Thyroid gland (tissue), 4 donors: ENCODE measurements around the gene HBM.

Experiments used
- POLR2A ChIP-seq, 2 donors: fragments of 450-650 bp; IDR thresholded peaks; one replicate each; pipeline ENCODE4 v1.6.1; 2017; ENCODE audit warnings: antibody characterized with exemption in 2 of 2, mild to moderate bottlenecking in 2 of 2, moderate library complexity in 1 of 2
- TF ChIP-seq, protein P1 (sequence below), 6 experiments: fragments of 200-600 bp in 3 of 6; fragments of 450-650 bp in 3 of 6; sonication (generic) in 3 of 6; IDR thresholded peaks; one replicate each; pipeline ENCODE4 v1.5.1; 2016 to 2019; ENCODE audit warnings: antibody characterized with exemption in 6 of 6, mild to moderate bottlenecking in 2 of 6, inconsistent platforms in 1 of 6, moderate library complexity in 1 of 6

DNA sequence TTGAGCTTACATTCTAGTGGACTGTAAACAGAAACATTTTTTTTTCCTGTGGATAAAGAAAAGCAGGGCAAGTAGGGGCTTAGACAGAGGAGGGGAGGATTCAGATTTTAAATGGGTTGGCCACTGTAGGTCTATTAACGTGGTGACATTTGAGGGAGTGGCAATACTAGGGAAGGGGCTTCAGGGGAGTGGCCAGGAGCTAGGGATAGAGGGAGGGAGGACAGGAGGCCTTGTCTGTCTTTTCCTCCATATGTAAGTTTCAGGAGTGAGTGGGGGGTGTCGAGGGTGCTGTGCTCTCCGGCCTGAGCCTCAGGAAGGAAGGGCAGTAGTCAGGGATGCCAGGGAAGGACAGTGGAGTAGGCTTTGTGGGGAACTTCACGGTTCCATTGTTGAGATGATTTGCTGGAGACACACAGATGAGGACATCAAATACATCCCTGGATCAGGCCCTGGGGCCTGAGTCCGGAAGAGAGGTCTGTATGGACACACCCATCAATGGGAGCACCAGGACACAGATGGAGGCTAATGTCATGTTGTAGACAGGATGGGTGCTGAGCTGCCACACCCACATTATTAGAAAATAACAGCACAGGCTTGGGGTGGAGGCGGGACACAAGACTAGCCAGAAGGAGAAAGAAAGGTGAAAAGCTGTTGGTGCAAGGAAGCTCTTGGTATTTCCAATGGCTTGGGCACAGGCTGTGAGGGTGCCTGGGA, 6.5 kb upstream of the HBM start:
- TF ChIP-seq, protein P1, sequence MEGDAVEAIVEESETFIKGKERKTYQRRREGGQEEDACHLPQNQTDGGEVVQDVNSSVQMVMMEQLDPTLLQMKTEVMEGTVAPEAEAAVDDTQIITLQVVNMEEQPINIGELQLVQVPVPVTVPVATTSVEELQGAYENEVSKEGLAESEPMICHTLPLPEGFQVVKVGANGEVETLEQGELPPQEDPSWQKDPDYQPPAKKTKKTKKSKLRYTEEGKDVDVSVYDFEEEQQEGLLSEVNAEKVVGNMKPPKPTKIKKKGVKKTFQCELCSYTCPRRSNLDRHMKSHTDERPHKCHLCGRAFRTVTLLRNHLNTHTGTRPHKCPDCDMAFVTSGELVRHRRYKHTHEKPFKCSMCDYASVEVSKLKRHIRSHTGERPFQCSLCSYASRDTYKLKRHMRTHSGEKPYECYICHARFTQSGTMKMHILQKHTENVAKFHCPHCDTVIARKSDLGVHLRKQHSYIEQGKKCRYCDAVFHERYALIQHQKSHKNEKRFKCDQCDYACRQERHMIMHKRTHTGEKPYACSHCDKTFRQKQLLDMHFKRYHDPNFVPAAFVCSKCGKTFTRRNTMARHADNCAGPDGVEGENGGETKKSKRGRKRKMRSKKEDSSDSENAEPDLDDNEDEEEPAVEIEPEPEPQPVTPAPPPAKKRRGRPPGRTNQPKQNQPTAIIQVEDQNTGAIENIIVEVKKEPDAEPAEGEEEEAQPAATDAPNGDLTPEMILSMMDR (IDR thresholded peaks at IDR 0.05) = no peak
- no peak for TF ChIP-seq POLR2A (IDR thresholded peaks at IDR 0.05)
